NCI-H2171 (cell line): ENCODE data around the gene NOM1.

Experiments used
- DNase-seq: peaks from one replicate; lab custom pipeline; 2025; lab: John Stamatoyannopoulos, UW

NOM1 gene

GRCh38 chr7:156984174-156984891 is 34.8 kb downstream of the NOM1 start:
- no peak for DNase-seq

GRCh38 chr7:156985101-156985992 is 35.8 kb downstream of the NOM1 start:
- no peak for DNase-seq

GRCh38 chr7:156986378-156986777 is 36.9 kb downstream of the NOM1 start:
- no peak for DNase-seq

DNA sequence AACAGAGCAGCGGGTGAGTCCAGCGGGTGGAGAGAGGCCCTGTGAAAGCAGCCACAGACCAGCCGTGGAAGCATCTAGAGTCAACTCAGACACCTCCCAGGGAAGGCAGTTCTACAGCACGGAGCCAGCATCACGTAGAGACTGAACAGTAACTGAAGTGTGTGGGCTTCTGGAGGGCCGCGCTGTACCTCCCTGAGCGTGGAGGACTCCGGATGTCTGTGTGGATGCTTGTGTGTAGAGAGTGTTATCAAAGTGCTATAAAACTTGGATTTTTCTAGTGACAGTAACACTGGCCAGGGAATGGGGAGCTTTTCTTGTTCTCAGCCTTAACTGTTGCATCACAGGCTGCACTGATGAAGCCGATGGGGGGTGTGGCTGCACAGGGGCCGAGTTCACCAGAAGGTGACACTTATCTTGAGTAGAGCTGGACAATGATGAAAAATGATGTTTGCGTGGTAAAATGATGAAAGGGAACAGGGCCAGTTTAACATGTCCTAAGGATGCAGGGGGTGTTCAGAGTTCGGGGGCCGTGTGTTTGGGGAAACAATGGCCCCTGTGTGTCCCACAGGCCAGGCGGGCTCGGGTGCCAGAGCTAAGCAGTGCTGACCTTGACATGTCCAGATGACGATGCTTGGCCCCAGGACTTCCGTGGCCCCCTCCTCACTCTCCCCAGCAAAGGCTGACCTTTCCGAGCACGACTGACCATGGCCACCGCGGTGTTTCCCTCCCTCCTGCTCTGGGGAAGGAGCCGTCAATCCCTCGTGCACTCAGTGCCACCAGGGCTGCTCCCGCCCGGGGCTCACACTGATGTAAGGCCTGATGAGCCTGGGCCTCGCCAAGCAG is 39.1 kb downstream of the NOM1 start:
- DNase-seq, result no peak

DNA sequence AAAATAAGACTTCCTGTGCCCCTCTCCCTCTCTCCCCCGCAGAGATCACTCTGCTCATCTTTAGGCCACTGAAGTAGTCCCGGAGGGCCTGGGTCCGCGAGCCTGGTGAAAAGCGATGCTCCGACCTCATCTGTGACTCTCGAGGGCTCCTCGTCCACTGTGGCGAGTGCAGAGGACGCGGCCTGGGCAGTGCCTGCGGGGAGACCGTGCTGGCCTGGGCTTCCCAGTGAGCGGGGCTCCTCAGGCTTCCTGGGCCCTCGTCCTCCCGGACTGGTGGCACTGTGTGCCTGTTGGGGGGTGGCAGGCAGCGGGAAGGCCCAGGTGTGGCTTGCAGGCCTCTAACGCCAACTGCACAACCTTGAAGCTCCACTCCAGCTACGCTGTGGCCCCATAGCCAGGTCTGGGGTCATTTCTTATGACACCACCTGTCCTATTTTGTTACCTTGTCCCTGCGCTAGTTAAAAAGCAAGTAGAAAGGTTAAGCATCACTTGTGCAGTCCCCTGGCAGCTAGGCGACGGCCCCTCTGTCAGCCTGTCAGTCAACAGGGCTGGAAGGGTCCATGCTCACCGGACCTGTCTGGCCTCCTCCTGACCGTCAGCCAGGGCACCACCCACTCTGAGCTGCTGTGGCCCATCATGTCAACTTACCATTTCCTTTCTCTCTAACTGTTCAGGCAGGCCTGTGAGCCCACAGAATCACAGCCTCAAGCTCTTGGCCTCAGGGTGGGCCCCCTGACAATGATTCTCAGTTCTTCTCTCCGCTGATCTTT is 40.4 kb downstream of the NOM1 start:
- DNase-seq, result no peak

GRCh38 chr7:156993021-156993924 is 43.8 kb downstream of the NOM1 start:
- DNase-seq, result no peak

- no peak for DNase-seq
Observed at GRCh38 chr7:156993925-156994235, 44.4 kb downstream of the NOM1 start.

- DNase-seq, result no peak
Observed at GRCh38 chr7:156994417-156994816, 44.9 kb downstream of the NOM1 start.

- no peak for DNase-seq
Observed at GRCh38 chr7:156998988-156999957, 49.8 kb downstream of the NOM1 start.

DNA sequence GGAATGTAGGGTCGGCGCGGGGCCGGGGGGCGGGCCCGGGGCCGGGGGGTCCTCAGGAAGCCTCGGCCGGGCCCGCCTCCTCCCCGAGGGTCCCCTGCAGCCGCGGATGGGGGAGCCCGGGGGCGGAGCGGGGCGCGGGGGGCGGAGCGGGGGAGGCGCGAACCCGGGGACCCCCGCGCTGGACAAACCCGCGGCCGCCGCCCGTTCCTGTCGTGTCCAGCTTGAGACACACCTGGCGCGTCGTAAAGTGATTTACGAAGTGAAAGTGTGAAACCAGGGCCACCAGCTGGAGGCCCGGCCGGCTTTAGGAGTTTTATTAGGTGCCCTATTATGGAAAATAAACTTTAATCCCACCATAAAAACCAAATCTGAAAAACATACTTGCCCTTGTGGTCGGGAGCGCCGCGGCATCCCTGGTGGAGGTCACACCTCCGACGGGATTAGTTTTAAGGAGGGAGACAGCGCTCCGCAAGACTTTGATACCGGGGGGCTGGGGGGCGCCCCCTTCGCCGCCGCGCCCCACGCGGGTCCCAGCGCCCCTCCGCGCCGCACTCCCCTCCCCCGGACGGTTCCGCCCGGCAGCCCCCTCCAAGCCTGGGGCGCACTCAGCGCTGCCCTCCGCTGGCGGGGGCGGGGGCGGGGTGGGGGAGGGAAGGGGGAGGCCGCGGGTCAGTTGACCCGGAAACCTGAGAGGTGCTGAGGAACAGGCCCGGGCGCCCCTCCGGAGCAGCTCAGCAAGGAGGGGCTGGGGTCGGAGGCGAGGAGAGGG is 50.6 kb downstream of the NOM1 start:
- DNase-seq, result no peak

- DNase-seq, result no peak
Observed at GRCh38 chr7:157000741-157001653, 51.5 kb downstream of the NOM1 start.

GRCh38 chr7:157001920-157002818 is 52.7 kb downstream of the NOM1 start:
- no peak for DNase-seq

DNA sequence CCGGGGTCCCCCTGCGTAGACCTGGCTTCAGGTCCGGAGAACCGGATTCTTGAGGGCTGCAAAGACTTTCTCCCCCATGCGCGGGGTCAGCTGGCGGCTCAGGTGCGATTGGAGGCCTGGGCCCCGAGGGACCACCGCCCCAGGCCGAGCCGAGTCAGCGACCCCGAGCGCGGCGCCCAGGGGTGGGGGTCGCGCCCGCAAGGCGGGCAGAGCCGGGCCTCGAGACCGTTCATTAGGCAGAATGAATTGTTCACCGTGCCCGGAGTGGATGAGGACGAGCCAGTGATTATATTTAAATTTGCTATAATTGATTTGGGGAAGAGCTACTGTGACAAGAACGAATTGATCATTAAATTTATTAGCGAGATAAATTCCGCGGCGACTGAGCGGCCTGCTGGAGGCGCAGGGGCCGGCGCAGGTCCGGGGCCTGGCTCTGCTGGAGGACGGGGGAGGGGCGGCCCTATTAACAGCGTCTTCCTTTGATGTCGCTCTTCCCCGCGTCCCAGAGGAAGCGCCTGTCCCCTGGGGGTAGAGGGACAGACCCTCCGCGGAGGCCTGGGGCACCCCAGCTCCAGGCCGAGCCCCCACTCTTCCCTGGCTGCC is 53.4 kb downstream of the NOM1 start:
- no peak for DNase-seq

- DNase-seq, result no peak
Observed at GRCh38 chr7:157003445-157003755, 53.9 kb downstream of the NOM1 start.

DNA sequence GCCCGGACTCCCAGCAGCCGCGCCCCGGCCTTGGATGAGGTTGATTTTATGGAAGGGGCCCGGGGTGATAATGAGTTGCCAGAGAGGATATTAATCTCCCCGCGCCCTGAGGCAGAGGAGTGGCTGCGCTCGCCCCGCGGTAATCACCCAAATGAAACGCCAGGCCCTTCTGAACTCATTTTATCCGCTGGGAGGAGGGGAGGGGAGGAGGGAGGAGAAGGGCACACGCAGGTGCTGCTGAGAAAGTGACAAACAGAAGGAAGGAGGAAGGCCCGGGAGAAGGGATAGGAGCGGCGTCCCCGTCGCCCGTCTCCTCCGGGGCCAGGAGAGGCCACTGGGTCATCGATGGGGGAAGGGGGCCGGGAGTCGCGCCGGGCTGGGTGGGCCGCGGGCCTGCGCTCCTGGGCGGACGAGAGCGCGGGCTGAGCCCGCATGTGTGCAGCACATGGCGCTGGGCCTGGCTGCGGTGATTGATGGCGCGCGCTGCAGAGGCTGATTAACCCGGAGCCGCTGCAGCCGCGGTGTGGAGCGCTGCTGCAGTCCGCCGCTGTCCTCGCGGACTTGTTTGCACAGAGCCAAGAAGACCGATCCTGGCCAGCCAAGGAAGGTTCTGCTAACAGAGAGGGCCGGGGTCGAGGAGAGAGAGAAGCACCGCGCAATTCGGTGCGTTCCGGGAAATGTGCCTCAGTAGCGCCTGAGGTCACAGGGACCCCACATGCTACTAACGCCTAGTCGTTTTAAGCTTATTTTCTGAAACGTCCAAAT is 54.4 kb downstream of the NOM1 start:
- no peak for DNase-seq
